Measurements from ENCODE around the gene MAPK12. TPM values are rescaled to one million over a fixed set of nuclear protein-coding genes. Genes with fewer than 3 reads are reported as not detected.

MAPK12 gene
- polyA plus RNA-seq, 1 experiment: 51.4 TPM

GRCh38 chr22:50217543-50218152 is 43.8 kb downstream of the MAPK12 start:
- Histone ChIP-seq H3K4me3 (ENCODE audit: low read depth, low read length) (no peak overlapping the region), H3K27me3 (ENCODE audit: control insufficient read depth, insufficient read depth, low read length) (no peaks in the 10 kb centered on the region), H3K36me3 (ENCODE audit: control insufficient read depth, insufficient read depth, low read length) (peaks cover 56% of the 10 kb centered on the region)
- CTCF ChIA-PET: interaction anchor here (0.6 to 2.9 kb wide), 2 partner anchors 11 to 20 kb away, joined by 3 to 10 read pairs; no protein-coding TSS in a partner anchor
- POLR2A ChIA-PET: no interaction called here
- TF ChIP-seq CTCF (IDR thresholded peaks at IDR 0.05; ENCODE audit: insufficient read depth, low read depth, low read length): no peak
- DNase-seq (ENCODE audit: low read depth): no peak

- Histone ChIP-seq H3K4me3 (ENCODE audit: low read depth, low read length) (no peak overlapping the region), H3K27me3 (ENCODE audit: control insufficient read depth, insufficient read depth, low read length) (no peaks in the 10 kb centered on the region), H3K36me3 (ENCODE audit: control insufficient read depth, insufficient read depth, low read length) (peaks cover 54% of the 10 kb centered on the region)
- ChIA-PET CTCF (interaction anchor here (2.9 kb wide), 1 partner anchor 11 kb away, joined by 10 read pairs; no protein-coding TSS in a partner anchor), POLR2A (no interaction called here)
- TF ChIP-seq CTCF (IDR thresholded peaks at IDR 0.05; ENCODE audit: insufficient read depth, low read depth, low read length): no peak
- no peak for DNase-seq (ENCODE audit: low read depth)
Observed at GRCh38 chr22:50216684-50217520, 44.6 kb downstream of the MAPK12 start.

- Histone ChIP-seq H3K36me3 (ENCODE audit: control insufficient read depth, insufficient read depth, low read length) (peaks cover 53% of the 10 kb centered on the region), H3K4me3 (ENCODE audit: low read depth, low read length) (no peak overlapping the region), H3K27me3 (ENCODE audit: control insufficient read depth, insufficient read depth, low read length) (no peaks in the 10 kb centered on the region)
- DNase-seq (ENCODE audit: low read depth): no peak
- no peak for TF ChIP-seq CTCF (IDR thresholded peaks at IDR 0.05; ENCODE audit: insufficient read depth, low read depth, low read length)
- ChIA-PET POLR2A (no interaction called here), CTCF (interaction anchor here (0.7 to 2.9 kb wide), 3 partner anchors 8 to 20 kb away, joined by 3 to 10 read pairs (median 3); no protein-coding TSS in a partner anchor)
Observed at GRCh38 chr22:50216055-50216683, 45.3 kb downstream of the MAPK12 start.

GRCh38 chr22:50215297-50216054 is 46.0 kb downstream of the MAPK12 start:
- no peak for TF ChIP-seq CTCF (IDR thresholded peaks at IDR 0.05; ENCODE audit: insufficient read depth, low read depth, low read length)
- CTCF ChIA-PET: interaction anchor here (0.7 to 2.9 kb wide), 3 partner anchors 9 to 21 kb away, joined by 3 to 10 read pairs (median 3); no protein-coding TSS in a partner anchor
- POLR2A ChIA-PET: no interaction called here
- no peaks in the 10 kb centered on the region for H3K27me3 ChIP-seq (ENCODE audit: control insufficient read depth, insufficient read depth, low read length)
- DNase-seq (ENCODE audit: low read depth): no peak
- H3K36me3 ChIP-seq (ENCODE audit: control insufficient read depth, insufficient read depth, low read length): peaks cover 53% of the 10 kb centered on the region
- H3K4me3 ChIP-seq (ENCODE audit: low read depth, low read length): no peak overlapping the region
